ENCODE data around the gene C5orf22. TPM values are rescaled to one million over a fixed set of nuclear protein-coding genes. Genes with fewer than 3 reads are reported as not detected.

Gene C5orf22
- total and polyA plus RNA-seq, 2 of the 13 experiments (the other 11 are each of a cell fraction or from before 2014, with no cell fraction given) = 14.0 to 21.5 TPM

GRCh38 chr5:31536873-31537272 is 4.8 kb downstream of the C5orf22 start:
- in situ Hi-C loops (cut with HindIII; ENCODE audit: extremely low pct_ligation_motif_present, low pct_unique_long_range_greater_than_20kb) (no loop called here), intact Hi-C loops (cut with micrococcal nuclease; ENCODE audit: unreplicated experiment) (no loop called here)
- no peaks in the 10 kb centered on the region for H4K20me1 ChIP-seq (ENCODE audit: insufficient read depth, low read length)
- no peaks in the 10 kb centered on the region; a peak in 2 of 5 replicates for H3K27me3 ChIP-seq (ENCODE audit: control insufficient read depth in 1 of 2, insufficient read depth in 2 of 2, low read length in 2 of 2)
- WGBS (ENCODE audit: low lambda C conversion rate) = 96% methylated on average over 3 of the region's 3 CpGs
- H3K79me2 ChIP-seq (ENCODE audit: insufficient read depth, low read length) = peaks cover 8% of the 10 kb centered on the region
- no peak overlapping the region for H3K9ac ChIP-seq (ENCODE audit: insufficient read depth, low read depth, low read length)
- peaks cover 2 to 30% of the 10 kb centered on the region in 2 experiments for H3K36me3 ChIP-seq (replicated peaks in 1 of 2; ENCODE audit: control insufficient read depth in 1 of 2, insufficient read depth in 2 of 2, low read length in 2 of 2)
- ChIA-PET POLR2A (no interaction called here), CTCF (ENCODE audit: low intra/inter-chr PET ratio, low total read pairs) (no interaction called here)
- ATAC-seq (no peak), FAIRE-seq (no peak), DNase-seq (ENCODE audit: low spot score) (no peak)
- BruUV-seq (replicated peaks) = no TSS peak
- H3K27ac ChIP-seq (ENCODE audit: extremely low read length, insufficient read depth, low read length) = no peak overlapping the region
- no peak overlapping the region for H3K4me3 ChIP-seq (replicated peaks in 1 of 3; ENCODE audit: insufficient read depth in 1 of 3, low read depth in 2 of 3, low read length in 3 of 3)
- peaks cover 19% of the 10 kb centered on the region for H3K4me1 ChIP-seq (ENCODE audit: insufficient read depth, low read length)
- H3K9me3 ChIP-seq (ENCODE audit: low read length) = no peaks in the 10 kb centered on the region
- no peak for TF ChIP-seq MED1 (CRISPR knock-in tag; IDR thresholded peaks at IDR 0.05)
- H3K4me2 ChIP-seq (ENCODE audit: low read depth, low read length) = no peak overlapping the region
- H2AFZ ChIP-seq (ENCODE audit: low read length) = no peak overlapping the region

GRCh38 chr5:31537349-31537748 is 5.2 kb downstream of the C5orf22 start:
- no peak overlapping the region for H2AFZ ChIP-seq (ENCODE audit: low read length)
- DNase-seq (ENCODE audit: low spot score) (no peak), FAIRE-seq (no peak), ATAC-seq (no peak)
- H3K4me2 ChIP-seq (ENCODE audit: low read depth, low read length) = no peak overlapping the region
- in situ Hi-C loops (cut with HindIII; ENCODE audit: extremely low pct_ligation_motif_present, low pct_unique_long_range_greater_than_20kb) (no loop called here), intact Hi-C loops (cut with micrococcal nuclease; ENCODE audit: unreplicated experiment) (no loop called here)
- H3K4me3 ChIP-seq (replicated peaks in 1 of 3; ENCODE audit: insufficient read depth in 1 of 3, low read depth in 2 of 3, low read length in 3 of 3) = no peak overlapping the region
- peaks cover 2 to 30% of the 10 kb centered on the region in 2 experiments for H3K36me3 ChIP-seq (replicated peaks in 1 of 2; ENCODE audit: control insufficient read depth in 1 of 2, insufficient read depth in 2 of 2, low read length in 2 of 2)
- H4K20me1 ChIP-seq (ENCODE audit: insufficient read depth, low read length) = no peaks in the 10 kb centered on the region
- ChIA-PET POLR2A (no interaction called here), CTCF (ENCODE audit: low intra/inter-chr PET ratio, low total read pairs) (no interaction called here)
- H3K79me2 ChIP-seq (ENCODE audit: insufficient read depth, low read length) = peaks cover 8% of the 10 kb centered on the region
- H3K4me1 ChIP-seq (ENCODE audit: insufficient read depth, low read length) = peaks cover 19% of the 10 kb centered on the region
- no peaks in the 10 kb centered on the region; a peak in 2 of 5 replicates for H3K27me3 ChIP-seq (ENCODE audit: control insufficient read depth in 1 of 2, insufficient read depth in 2 of 2, low read length in 2 of 2)
- H3K9ac ChIP-seq (ENCODE audit: insufficient read depth, low read depth, low read length) = no peak overlapping the region
- no peak overlapping the region for H3K27ac ChIP-seq (ENCODE audit: extremely low read length, insufficient read depth, low read length)
- no TSS peak for BruUV-seq (replicated peaks)
- no peaks in the 10 kb centered on the region for H3K9me3 ChIP-seq (ENCODE audit: low read length)
- TF ChIP-seq NFIB (CRISPR knock-in tag; IDR thresholded peaks at IDR 0.05; ENCODE audit: borderline replicate concordance) (no peak), HIC2 (CRISPR knock-in tag; IDR thresholded peaks at IDR 0.05; ENCODE audit: low read depth) (no peak), E2F1 (CRISPR knock-in tag; IDR thresholded peaks at IDR 0.05) (no peak), MTERF4 (CRISPR knock-in tag; IDR thresholded peaks at IDR 0.05) (no peak), ZNF615 (CRISPR knock-in tag; IDR thresholded peaks at IDR 0.05; ENCODE audit: borderline replicate concordance) (no peak), TMF1 (CRISPR knock-in tag; IDR thresholded peaks at IDR 0.05; ENCODE audit: low read depth) (no peak), TFDP1 (CRISPR knock-in tag; IDR thresholded peaks at IDR 0.05; ENCODE audit: borderline replicate concordance) (no peak), ZFY (CRISPR knock-in tag; IDR thresholded peaks at IDR 0.05) (no peak), HBP1 (CRISPR knock-in tag; IDR thresholded peaks at IDR 0.05; ENCODE audit: low read depth) (no peak), TSC22D2 (CRISPR knock-in tag; IDR thresholded peaks at IDR 0.05; ENCODE audit: borderline replicate concordance) (no peak), GTF3A (CRISPR knock-in tag; conservative IDR thresholded peaks at IDR 0.05) (no peak), SRSF1 (optimal IDR thresholded peaks at IDR 0.05; ENCODE audit: low read depth, low read length) (no peak)
